HL-60 (cell line): Measurements from ENCODE around the gene RBM23.

Experiments
- GABPA ChIP-seq: IDR thresholded peaks from 2 replicates; pipeline ENCODE4 v1.6.1; 2012; ENCODE audit warnings: low read depth
- POLR2AphosphoS5 ChIP-seq: IDR thresholded peaks from 2 replicates; pipeline ENCODE4 v1.6.1; 2012; ENCODE audit warnings: low read depth
- REST ChIP-seq: IDR thresholded peaks from 2 replicates; pipeline ENCODE4 v1.6.1; 2012; ENCODE audit warnings: low read depth; ENCODE audit not compliant: insufficient replicate concordance
- SPI1 ChIP-seq: IDR thresholded peaks from 2 replicates; pipeline ENCODE4 v1.6.1; 2012; ENCODE audit warnings: low read depth, mild to moderate bottlenecking, borderline replicate concordance
- TF ChIP-seq, protein P1 (sequence below): IDR thresholded peaks from one replicate; pipeline ENCODE4 v1.5.1; 2011; ENCODE audit warnings: low read length, control low read depth, inconsistent platforms; ENCODE audit not compliant: insufficient read depth

- TF ChIP-seq, protein P1, sequence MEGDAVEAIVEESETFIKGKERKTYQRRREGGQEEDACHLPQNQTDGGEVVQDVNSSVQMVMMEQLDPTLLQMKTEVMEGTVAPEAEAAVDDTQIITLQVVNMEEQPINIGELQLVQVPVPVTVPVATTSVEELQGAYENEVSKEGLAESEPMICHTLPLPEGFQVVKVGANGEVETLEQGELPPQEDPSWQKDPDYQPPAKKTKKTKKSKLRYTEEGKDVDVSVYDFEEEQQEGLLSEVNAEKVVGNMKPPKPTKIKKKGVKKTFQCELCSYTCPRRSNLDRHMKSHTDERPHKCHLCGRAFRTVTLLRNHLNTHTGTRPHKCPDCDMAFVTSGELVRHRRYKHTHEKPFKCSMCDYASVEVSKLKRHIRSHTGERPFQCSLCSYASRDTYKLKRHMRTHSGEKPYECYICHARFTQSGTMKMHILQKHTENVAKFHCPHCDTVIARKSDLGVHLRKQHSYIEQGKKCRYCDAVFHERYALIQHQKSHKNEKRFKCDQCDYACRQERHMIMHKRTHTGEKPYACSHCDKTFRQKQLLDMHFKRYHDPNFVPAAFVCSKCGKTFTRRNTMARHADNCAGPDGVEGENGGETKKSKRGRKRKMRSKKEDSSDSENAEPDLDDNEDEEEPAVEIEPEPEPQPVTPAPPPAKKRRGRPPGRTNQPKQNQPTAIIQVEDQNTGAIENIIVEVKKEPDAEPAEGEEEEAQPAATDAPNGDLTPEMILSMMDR: no peak
- TF ChIP-seq POLR2AphosphoS5 (no peak), REST (no peak), GABPA (no peak), SPI1 (no peak)
These were observed 9.5 kb upstream of the RBM23 start for GRCh38 chr14:22928237-22929103.
